Measurements from ENCODE around the gene MAGEB4.

The MAGEB4 gene

DNA sequence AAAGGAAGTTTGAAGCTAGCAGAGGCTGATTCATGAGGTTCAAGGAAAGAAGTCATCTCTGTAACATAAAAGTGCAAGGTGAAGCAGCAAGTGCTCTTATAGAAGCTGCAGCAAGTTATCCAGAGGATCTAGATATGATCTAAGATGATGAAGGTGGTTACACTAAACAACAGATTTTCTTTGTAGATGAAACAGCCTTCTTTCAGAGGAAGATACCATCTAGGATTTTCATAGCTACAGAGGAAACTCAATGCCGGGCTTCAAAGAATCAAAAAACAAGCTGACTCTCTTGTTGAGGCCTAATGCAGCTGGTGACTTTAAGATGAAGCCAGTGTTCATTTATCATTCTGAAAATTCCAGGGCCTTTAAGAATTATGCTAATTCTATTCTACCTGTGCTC, 38.6 kb downstream of the MAGEB4 start:
- H3K36me3 ChIP-seq (ENCODE audit: control insufficient read depth, insufficient read depth, low read length): no peaks in the 10 kb centered on the region
- no peaks in the 10 kb centered on the region for H3K27me3 ChIP-seq (replicated peaks; ENCODE audit: control insufficient read depth, insufficient read depth, low read length, poor library complexity, severe bottlenecking)
- H3K4me1 ChIP-seq (ENCODE audit: control insufficient read depth, insufficient read depth, low read length, poor library complexity, severe bottlenecking): no peaks in the 10 kb centered on the region
- H3K27ac ChIP-seq (ENCODE audit: insufficient read depth, low read length, poor library complexity, severe bottlenecking): no peak overlapping the region
- no peaks in the 10 kb centered on the region for H3K9me3 ChIP-seq (ENCODE audit: control insufficient read depth, low read length)
- H3K4me3 ChIP-seq (ENCODE audit: insufficient read depth, low read depth, low read length, poor library complexity, severe bottlenecking): no peak overlapping the region
- no peak for DNase-seq

DNA sequence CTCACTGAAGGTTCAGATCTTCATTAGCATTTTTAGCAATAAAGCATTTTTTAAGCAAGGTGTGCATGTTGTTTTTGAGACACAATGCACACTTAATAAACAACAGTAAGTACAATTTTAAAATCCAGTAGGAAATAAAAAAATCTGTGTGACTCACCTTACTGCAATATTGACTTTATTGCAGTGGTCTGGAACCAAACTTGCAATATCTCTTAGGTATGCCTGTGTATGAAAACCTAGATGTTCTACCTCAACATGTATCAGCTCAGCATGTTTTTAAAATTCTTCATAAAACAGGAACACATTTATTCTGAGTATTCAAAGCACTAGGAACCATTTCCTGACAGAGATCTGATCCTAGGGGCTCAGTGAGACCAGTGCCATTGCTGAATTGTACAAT, 40.7 kb downstream of the MAGEB4 start:
- H3K27me3 ChIP-seq (replicated peaks; ENCODE audit: control insufficient read depth, insufficient read depth, low read length, poor library complexity, severe bottlenecking): no peaks in the 10 kb centered on the region
- H3K27ac ChIP-seq (ENCODE audit: insufficient read depth, low read length, poor library complexity, severe bottlenecking): no peak overlapping the region
- no peak overlapping the region for H3K4me3 ChIP-seq (ENCODE audit: insufficient read depth, low read depth, low read length, poor library complexity, severe bottlenecking)
- no peaks in the 10 kb centered on the region for H3K9me3 ChIP-seq (ENCODE audit: control insufficient read depth, low read length)
- no peaks in the 10 kb centered on the region for H3K4me1 ChIP-seq (ENCODE audit: control insufficient read depth, insufficient read depth, low read length, poor library complexity, severe bottlenecking)
- DNase-seq: no peak
- no peaks in the 10 kb centered on the region for H3K36me3 ChIP-seq (ENCODE audit: control insufficient read depth, insufficient read depth, low read length)

DNA sequence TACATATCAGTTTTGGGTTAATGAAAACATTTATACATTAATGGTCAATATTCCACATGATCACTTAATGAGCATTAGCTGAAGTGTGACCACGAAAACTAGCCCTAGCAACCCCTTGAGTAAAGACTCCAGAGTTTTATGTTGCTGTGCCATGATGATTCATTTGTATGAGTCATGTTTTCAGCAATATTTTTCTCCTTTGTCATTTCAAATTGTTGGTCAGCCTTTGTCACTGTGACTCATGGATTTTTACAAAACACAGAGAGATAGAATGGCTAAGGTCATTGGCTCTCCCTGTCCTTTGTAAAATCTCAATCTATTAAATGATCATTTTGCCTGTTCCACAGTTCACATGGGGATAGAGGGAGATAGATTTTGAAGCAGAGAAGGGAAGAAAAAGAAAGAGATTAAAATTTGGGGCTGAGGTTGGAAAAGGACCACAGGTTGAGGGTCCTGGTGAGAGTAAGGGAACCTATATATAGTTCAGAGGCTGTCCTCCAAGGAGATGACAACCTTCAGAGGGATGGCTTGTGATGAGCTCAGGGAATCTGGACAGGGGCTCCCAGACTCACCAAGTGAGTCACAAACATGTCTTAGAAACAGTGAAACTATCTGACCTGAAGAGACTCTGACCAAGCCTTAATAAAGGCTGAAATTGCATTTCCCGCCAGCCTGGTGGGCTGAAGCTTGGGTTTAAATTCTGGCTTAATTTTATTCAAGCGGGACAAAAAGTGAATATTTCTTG, 41.8 kb downstream of the MAGEB4 start:
- Histone ChIP-seq H3K36me3 (ENCODE audit: control insufficient read depth, insufficient read depth, low read length) (no peaks in the 10 kb centered on the region), H3K4me3 (ENCODE audit: insufficient read depth, low read depth, low read length, poor library complexity, severe bottlenecking) (no peak overlapping the region), H3K27ac (ENCODE audit: insufficient read depth, low read length, poor library complexity, severe bottlenecking) (no peak overlapping the region), H3K4me1 (ENCODE audit: control insufficient read depth, insufficient read depth, low read length, poor library complexity, severe bottlenecking) (no peaks in the 10 kb centered on the region), H3K9me3 (ENCODE audit: control insufficient read depth, low read length) (no peaks in the 10 kb centered on the region), H3K27me3 (replicated peaks; ENCODE audit: control insufficient read depth, insufficient read depth, low read length, poor library complexity, severe bottlenecking) (no peaks in the 10 kb centered on the region)
- no peak for DNase-seq

All from effector memory CD4-positive, alpha-beta T cell (primary cell).